Neuronal stem cell (in vitro differentiated cells): ENCODE data around the gene RPLP1.

Source experiments
- DNase-seq: peaks from one replicate; pipeline ENCODE4 v3.0.0-alpha.2; 2013; ENCODE audit warnings: low spot score
- H2AFZ ChIP-seq: one replicate; pipeline ENCODE4 v1.6.1; 2013; ENCODE audit warnings: mild to moderate bottlenecking, low read length, inconsistent platforms
- H2AK5ac ChIP-seq: 2 replicates; pipeline ENCODE4 v1.6.1; 2013; ENCODE audit warnings: low read depth, mild to moderate bottlenecking, inconsistent platforms, low read length, moderate library complexity, mixed read lengths
- H2BK120ac ChIP-seq: 2 replicates; pipeline ENCODE4 v1.6.1; 2013; ENCODE audit warnings: low read depth, mild to moderate bottlenecking, inconsistent platforms, low read length, moderate library complexity, mixed read lengths
- H2BK12ac ChIP-seq: one replicate; pipeline ENCODE4 v1.6.1; 2013; ENCODE audit warnings: low read length, inconsistent platforms
- H2BK15ac ChIP-seq: 2 replicates; pipeline ENCODE4 v1.6.1; 2013; ENCODE audit warnings: mild to moderate bottlenecking, low read length, inconsistent platforms, mixed read lengths
- H2BK5ac ChIP-seq: one replicate; pipeline ENCODE4 v1.6.1; 2013; ENCODE audit warnings: inconsistent platforms, mild to moderate bottlenecking, low read length, moderate library complexity
- H3K14ac ChIP-seq: one replicate; pipeline ENCODE4 v1.6.1; 2013; ENCODE audit warnings: low read length, inconsistent platforms
- H3K18ac ChIP-seq: 2 replicates; pipeline ENCODE4 v1.6.1; 2013; ENCODE audit warnings: low read length, inconsistent platforms
- H3K23ac ChIP-seq: 2 replicates; pipeline ENCODE4 v1.6.1; 2013; ENCODE audit warnings: low read depth, mild to moderate bottlenecking, mixed read lengths, low read length, inconsistent platforms; ENCODE audit not compliant: poor library complexity
- H3K27ac ChIP-seq: replicated peaks from 3 replicates; pipeline ENCODE4 v1.5.1; 2013; ENCODE audit warnings: low read length, inconsistent platforms
- H3K27me3 ChIP-seq, 3 experiments: 2 replicates each; pipeline ENCODE4 v1.6.1; 2013; ENCODE audit warnings: low read length in 3 of 3, mild to moderate bottlenecking in 2 of 3, inconsistent platforms in 1 of 3, low read depth in 1 of 3, mixed read lengths in 1 of 3, moderate library complexity in 1 of 3; ENCODE audit not compliant: control insufficient read depth in 3 of 3, insufficient read depth in 3 of 3
- H3K36me3 ChIP-seq, 2 donors: replicated peaks in 1 of 2; 2 replicates each; pipeline ENCODE4 v1.6.1; 2013; ENCODE audit warnings: low read length in 2 of 2; ENCODE audit not compliant: control insufficient read depth in 2 of 2, insufficient read depth in 2 of 2
- H3K4ac ChIP-seq: 2 replicates; pipeline ENCODE4 v1.6.1; 2013; ENCODE audit warnings: inconsistent platforms, mild to moderate bottlenecking, low read length, moderate library complexity
- H3K4me1 ChIP-seq, 2 donors: 1 replicate in 1 of 2; 2 replicates in 1 of 2; pipeline ENCODE4 v1.6.1; 2013; ENCODE audit warnings: low read length in 2 of 2, low read depth in 1 of 2; ENCODE audit not compliant: control insufficient read depth in 2 of 2, insufficient read depth in 1 of 2
- H3K4me2 ChIP-seq: one replicate; pipeline ENCODE4 v1.6.1; 2013; ENCODE audit warnings: mild to moderate bottlenecking, low read length, inconsistent platforms; ENCODE audit not compliant: insufficient read depth, poor library complexity, severe bottlenecking
- H3K4me3 ChIP-seq, 2 donors: 2 replicates each; pipeline ENCODE4 v1.5.1; 2013; ENCODE audit warnings: low read length in 2 of 2, mild to moderate bottlenecking in 2 of 2, inconsistent platforms in 1 of 2, moderate library complexity in 1 of 2
- H3K79me1 ChIP-seq: one replicate; pipeline ENCODE4 v1.6.1; 2013; ENCODE audit warnings: low read depth, mild to moderate bottlenecking, inconsistent platforms, low read length, moderate library complexity
- H3K9ac ChIP-seq: one replicate; pipeline ENCODE4 v1.6.1; 2013; ENCODE audit warnings: mild to moderate bottlenecking, low read depth, low read length, inconsistent platforms; ENCODE audit not compliant: poor library complexity
- H3K9me3 ChIP-seq, 2 donors: replicated peaks in 1 of 2; 2 replicates each; pipeline versions ENCODE3 to v1.6.1; 2013; ENCODE audit warnings: low read length in 2 of 2, mild to moderate bottlenecking in 2 of 2, inconsistent platforms in 1 of 2, low read depth in 1 of 2, mixed read lengths in 1 of 2, moderate library complexity in 1 of 2; ENCODE audit not compliant: control insufficient read depth in 2 of 2, insufficient read depth in 1 of 2
- H4K8ac ChIP-seq: one replicate; pipeline ENCODE4 v1.6.1; 2013; ENCODE audit warnings: low read depth, mild to moderate bottlenecking, inconsistent platforms, low read length, moderate library complexity
- H4K91ac ChIP-seq: one replicate; pipeline ENCODE4 v1.6.1; 2013; ENCODE audit warnings: low read length, low read depth, mild to moderate bottlenecking, inconsistent platforms; ENCODE audit not compliant: poor library complexity
- WGBS, 2 donors: extraction: QIAGEN DNeasy Blood & Tissue Kit; methylation state at CpG; one replicate each; pipeline ENCODE4 v1.1.7; 2013; ENCODE audit warnings: missing lambda C conversion rate in 2 of 2, mixed read lengths in 1 of 2; ENCODE audit not compliant: insufficient read length in 2 of 2, insufficient replicate concordance in 1 of 2; ENCODE audit errors: extremely low coverage in 2 of 2; 5-methylcytosine and 5-hydroxymethylcytosine counted together

Gene RPLP1

GRCh38 chr15:69497076-69497475, 44.5 kb downstream of the RPLP1 start:
- DNase-seq = no peak
- H4K91ac ChIP-seq = no peak overlapping the region
- H3K79me1 ChIP-seq = no peaks in the 10 kb centered on the region
- no peaks in the 10 kb centered on the region for H3K9me3 ChIP-seq
- H4K8ac ChIP-seq = no peak overlapping the region
- H2AK5ac ChIP-seq = no peak overlapping the region
- H3K27me3 ChIP-seq = peaks cover 0 to 7% (median 0%) of the 10 kb centered on the region in 3 experiments
- H2BK12ac ChIP-seq = no peak overlapping the region
- no peak overlapping the region for H3K4me2 ChIP-seq
- no peak overlapping the region for H2BK15ac ChIP-seq
- no peak overlapping the region for H3K14ac ChIP-seq
- H3K36me3 ChIP-seq = no peaks in the 10 kb centered on the region
- H3K9ac ChIP-seq = no peak overlapping the region
- no peak overlapping the region for H2AFZ ChIP-seq
- no CpG with 5 or more reads among the region's 1 CpG for WGBS, 2 donors
- peaks cover 0 to 16% of the 10 kb centered on the region in 2 donors for H3K4me1 ChIP-seq
- no peak overlapping the region for H3K4ac ChIP-seq
- no peak overlapping the region for H3K4me3 ChIP-seq
- H3K27ac ChIP-seq = no peak overlapping the region
- H2BK120ac ChIP-seq = no peak overlapping the region
- H2BK5ac ChIP-seq = no peak overlapping the region
- H3K18ac ChIP-seq = no peak overlapping the region
- H3K23ac ChIP-seq = no peak overlapping the region

GRCh38 chr15:69497667-69498066, 45.0 kb downstream of the RPLP1 start:
- no peak overlapping the region for H3K27ac ChIP-seq
- no peaks in the 10 kb centered on the region for H3K9me3 ChIP-seq
- H3K23ac ChIP-seq = no peak overlapping the region
- H3K4me1 ChIP-seq = peaks cover 0 to 16% of the 10 kb centered on the region in 2 donors
- no peaks in the 10 kb centered on the region for H3K79me1 ChIP-seq
- H4K91ac ChIP-seq = no peak overlapping the region
- WGBS, 2 donors = no CpG with 5 or more reads among the region's 1 CpG
- no peak overlapping the region for H2BK12ac ChIP-seq
- H3K27me3 ChIP-seq = peaks cover 0 to 7% (median 0%) of the 10 kb centered on the region in 3 experiments
- H3K18ac ChIP-seq = no peak overlapping the region
- no peak overlapping the region for H2BK15ac ChIP-seq
- H3K4me2 ChIP-seq = no peak overlapping the region
- no peak overlapping the region for H4K8ac ChIP-seq
- H3K4ac ChIP-seq = no peak overlapping the region
- no peak overlapping the region for H2BK5ac ChIP-seq
- H2AK5ac ChIP-seq = no peak overlapping the region
- H2BK120ac ChIP-seq = no peak overlapping the region
- no peak overlapping the region for H3K9ac ChIP-seq
- H2AFZ ChIP-seq = no peak overlapping the region
- H3K36me3 ChIP-seq = no peaks in the 10 kb centered on the region
- no peak for DNase-seq
- H3K4me3 ChIP-seq = no peak overlapping the region
- no peak overlapping the region for H3K14ac ChIP-seq

GRCh38 chr15:69498282-69498681, 45.7 kb downstream of the RPLP1 start:
- Histone ChIP-seq H3K4me1 (peaks cover 0 to 16% of the 10 kb centered on the region in 2 donors), H4K8ac (peak overlapping the region; percentile 87), H2BK5ac (no peak overlapping the region), H3K36me3 (no peaks in the 10 kb centered on the region), H3K9me3 (no peaks in the 10 kb centered on the region), H3K4me2 (no peak overlapping the region), H3K23ac (peak overlapping the region; percentile 58), H3K18ac (no peak overlapping the region), H2AFZ (no peak overlapping the region), H3K9ac (no peak overlapping the region), H3K4me3 (no peak overlapping the region), H2BK12ac (no peak overlapping the region), H2BK15ac (no peak overlapping the region), H2BK120ac (no peak overlapping the region), H3K27ac (no peak overlapping the region), H3K4ac (no peak overlapping the region), H3K79me1 (no peaks in the 10 kb centered on the region), H4K91ac (no peak overlapping the region), H3K14ac (no peak overlapping the region), H3K27me3 (peaks cover 0 to 7% (median 0%) of the 10 kb centered on the region in 3 experiments), H2AK5ac (no peak overlapping the region)
- no CpG with 5 or more reads among the region's 15 CpGs for WGBS, 2 donors
- DNase-seq = no peak

DNA sequence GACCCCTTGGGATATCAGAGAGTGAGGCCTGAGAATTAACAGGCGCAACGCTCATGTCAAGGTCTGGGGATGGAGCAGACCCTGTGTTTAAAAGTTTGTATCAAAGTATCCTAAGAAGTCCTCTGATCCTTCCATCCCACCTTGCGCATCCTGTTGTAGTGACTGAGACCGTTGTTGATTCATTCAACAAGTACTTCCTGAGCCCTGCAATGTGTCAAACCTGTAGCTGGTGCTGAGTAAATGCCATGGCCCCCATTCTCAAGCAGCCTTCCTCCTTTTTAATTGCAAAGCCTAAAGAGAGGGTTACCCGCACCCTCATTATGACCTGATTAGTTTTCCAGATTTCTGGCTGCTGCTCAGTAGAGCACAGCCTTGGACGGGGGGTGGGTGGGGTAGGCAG, 46.4 kb downstream of the RPLP1 start:
- Histone ChIP-seq H2AK5ac (peak overlapping the region; percentile 15), H2BK5ac (peak overlapping the region; percentile 11), H3K4me1 (peaks cover 0 to 16% of the 10 kb centered on the region in 2 donors), H2BK12ac (no peak overlapping the region), H3K27ac (no peak overlapping the region), H3K4me3 (no peak overlapping the region), H2BK15ac (no peak overlapping the region), H3K4me2 (no peak overlapping the region), H2BK120ac (no peak overlapping the region), H3K18ac (no peak overlapping the region), H3K9ac (no peak overlapping the region), H3K27me3 (peaks cover 0 to 7% (median 0%) of the 10 kb centered on the region in 3 experiments), H2AFZ (no peak overlapping the region), H3K23ac (no peak overlapping the region), H3K36me3 (no peaks in the 10 kb centered on the region), H3K79me1 (no peaks in the 10 kb centered on the region), H4K91ac (no peak overlapping the region), H4K8ac (no peak overlapping the region), H3K4ac (no peak overlapping the region), H3K9me3 (no peaks in the 10 kb centered on the region), H3K14ac (no peak overlapping the region)
- WGBS, 2 donors = no CpG with 5 or more reads among the region's 6 CpGs
- no peak for DNase-seq
